Activated naive CD4-positive, alpha-beta T cell treated with anti-CD3 and anti-CD28 coated beads for 36 hours (primary cell): ENCODE results near the gene CALCOCO1. TPM values are rescaled to one million over a fixed set of nuclear protein-coding genes. Genes with fewer than 3 reads are reported as not detected.

Source experiments
- CTCF ChIA-PET: fragments of 350-600 bp; sonication (Branson Sonifier 250); formaldehyde crosslinking; loops from one replicate; lab custom pipeline; 2021; ENCODE audit warnings: antibody characterized with exemption; lab: Charles Lee
- DNase-seq: peaks from one replicate; pipeline ENCODE4 v3.0.0-alpha.2; 2020
- H3K27ac Mint-ChIP-seq: one replicate; pipeline ENCODE4 v1.8.0; 2021; ENCODE audit warnings: mild to moderate bottlenecking, mixed read lengths
- H3K27me3 Mint-ChIP-seq: one replicate; pipeline ENCODE4 v1.8.0; 2021; ENCODE audit warnings: low read depth, mixed read lengths
- H3K36me3 Mint-ChIP-seq: one replicate; pipeline ENCODE4 v1.8.0; 2021; ENCODE audit warnings: low read depth, mixed read lengths
- H3K4me1 Mint-ChIP-seq: one replicate; pipeline ENCODE4 v1.8.0; 2021; ENCODE audit warnings: low read depth, mixed read lengths
- H3K4me3 Mint-ChIP-seq: one replicate; pipeline ENCODE4 v1.8.0; 2021; ENCODE audit warnings: mild to moderate bottlenecking, moderate library complexity, mixed read lengths
- H3K9me3 Mint-ChIP-seq: one replicate; pipeline ENCODE4 v1.8.0; 2021; ENCODE audit warnings: mixed read lengths
- intact Hi-C: fragments of 100-400 bp; cut with micrococcal nuclease; formaldehyde crosslinking; loops from one replicate; pipeline ENCODE4 v1.15.1; 2023
- total RNA-seq, 2 experiments: library from RNA; stranded (reverse); gene quantifications; one replicate each; pipeline ENCODE4 v1.2.3, GENCODE V29; 2021

The CALCOCO1 gene
- total RNA-seq, 2 experiments from 2014 or later, result 8.1 to 8.3 TPM

DNA sequence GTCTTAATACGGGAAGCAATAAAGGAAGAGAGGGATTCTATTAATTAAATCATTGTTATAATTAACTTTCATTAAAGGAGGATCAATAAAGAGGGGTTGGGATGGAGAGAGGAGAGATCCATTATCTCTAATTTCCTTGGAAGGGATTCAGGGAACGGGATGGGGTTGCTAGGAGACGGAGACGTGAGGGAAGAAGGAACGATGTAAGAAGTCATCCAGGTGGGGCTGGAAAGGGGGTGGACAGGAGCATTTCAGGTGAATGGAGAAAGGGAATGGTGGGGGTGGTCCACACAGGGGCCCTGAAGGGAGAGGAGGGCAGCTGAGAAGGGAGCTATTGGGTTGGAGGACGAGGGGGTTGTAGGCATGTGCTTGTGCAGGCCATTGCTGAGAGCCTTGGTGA, 17.2 kb downstream of the CALCOCO1 start:
- intact Hi-C loops, result no loop called here
- H3K4me1 Mint-ChIP-seq, result no peaks in the 10 kb centered on the region
- H3K36me3 Mint-ChIP-seq, result no peaks in the 10 kb centered on the region
- H3K27me3 Mint-ChIP-seq, result peaks cover 13% of the 10 kb centered on the region
- no peak for DNase-seq
- no peaks in the 10 kb centered on the region for H3K9me3 Mint-ChIP-seq
- no peak overlapping the region for H3K27ac Mint-ChIP-seq
- H3K4me3 Mint-ChIP-seq, result no peak overlapping the region
- CTCF ChIA-PET, result interaction anchor here (1.8 to 9.4 kb wide), 2 partner anchors 8 to 34 kb away, joined by 5 to 236 read pairs; no protein-coding TSS in a partner anchor

GRCh38 chr12:53709671-53710070, 17.6 kb downstream of the CALCOCO1 start:
- no peaks in the 10 kb centered on the region for H3K9me3 Mint-ChIP-seq
- peaks cover 16% of the 10 kb centered on the region for H3K27me3 Mint-ChIP-seq
- intact Hi-C loops, result no loop called here
- DNase-seq, result no peak
- CTCF ChIA-PET, result interaction anchor here (1.8 to 9.4 kb wide), 2 partner anchors 8 to 35 kb away, joined by 5 to 236 read pairs; no protein-coding TSS in a partner anchor
- H3K27ac Mint-ChIP-seq, result no peak overlapping the region
- H3K4me3 Mint-ChIP-seq, result no peak overlapping the region
- H3K4me1 Mint-ChIP-seq, result no peaks in the 10 kb centered on the region
- H3K36me3 Mint-ChIP-seq, result no peaks in the 10 kb centered on the region

DNA sequence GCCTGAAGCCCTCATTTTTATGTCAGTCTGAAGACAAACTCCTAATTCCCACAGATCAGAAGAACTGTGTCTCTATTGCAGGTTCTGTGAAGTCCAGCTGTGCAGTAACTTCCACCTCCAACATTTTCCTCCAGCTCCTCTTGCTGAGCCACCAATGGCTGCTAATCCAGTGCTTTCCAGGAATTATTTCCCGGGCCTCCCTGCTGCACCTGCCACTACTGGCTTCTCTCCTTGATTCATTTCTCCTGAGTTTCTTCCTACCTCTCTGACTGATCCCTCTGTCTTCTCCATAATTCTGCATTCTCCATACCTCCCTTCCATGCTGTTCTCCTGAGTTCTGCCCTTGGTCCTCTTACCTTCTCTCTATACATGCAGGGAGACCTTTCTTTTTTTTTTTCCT, 21.2 kb downstream of the CALCOCO1 start:
- peaks cover 42% of the 10 kb centered on the region for H3K27me3 Mint-ChIP-seq
- CTCF ChIA-PET, result interaction anchor here (0.6 to 9.4 kb wide), 2 partner anchors 38 to 302 kb away, joined by 6 to 236 read pairs; no protein-coding TSS in a partner anchor
- no peaks in the 10 kb centered on the region for H3K36me3 Mint-ChIP-seq

GRCh38 chr12:53703756-53704155, 23.5 kb downstream of the CALCOCO1 start:
- H3K4me3 Mint-ChIP-seq, result no peak overlapping the region
- intact Hi-C loops, result no loop called here
- peaks cover 61% of the 10 kb centered on the region for H3K27me3 Mint-ChIP-seq
- H3K27ac Mint-ChIP-seq, result no peak overlapping the region
- H3K4me1 Mint-ChIP-seq, result peaks cover 2% of the 10 kb centered on the region
- no peaks in the 10 kb centered on the region for H3K9me3 Mint-ChIP-seq
- no peaks in the 10 kb centered on the region for H3K36me3 Mint-ChIP-seq
- DNase-seq, result no peak
- CTCF ChIA-PET, result interaction anchor here (0.6 to 9.4 kb wide), 5 partner anchors 24 to 434 kb away, joined by 3 to 236 read pairs (median 9); no protein-coding TSS in a partner anchor

More for the DNA sequence above, 21.2 kb downstream of the CALCOCO1 start:
- H3K9me3 Mint-ChIP-seq, result no peaks in the 10 kb centered on the region
- H3K4me1 Mint-ChIP-seq, result peaks cover 2% of the 10 kb centered on the region
- no peak overlapping the region for H3K4me3 Mint-ChIP-seq
- intact Hi-C loops, result no loop called here
- no peak overlapping the region for H3K27ac Mint-ChIP-seq
- DNase-seq, result no peak

DNA sequence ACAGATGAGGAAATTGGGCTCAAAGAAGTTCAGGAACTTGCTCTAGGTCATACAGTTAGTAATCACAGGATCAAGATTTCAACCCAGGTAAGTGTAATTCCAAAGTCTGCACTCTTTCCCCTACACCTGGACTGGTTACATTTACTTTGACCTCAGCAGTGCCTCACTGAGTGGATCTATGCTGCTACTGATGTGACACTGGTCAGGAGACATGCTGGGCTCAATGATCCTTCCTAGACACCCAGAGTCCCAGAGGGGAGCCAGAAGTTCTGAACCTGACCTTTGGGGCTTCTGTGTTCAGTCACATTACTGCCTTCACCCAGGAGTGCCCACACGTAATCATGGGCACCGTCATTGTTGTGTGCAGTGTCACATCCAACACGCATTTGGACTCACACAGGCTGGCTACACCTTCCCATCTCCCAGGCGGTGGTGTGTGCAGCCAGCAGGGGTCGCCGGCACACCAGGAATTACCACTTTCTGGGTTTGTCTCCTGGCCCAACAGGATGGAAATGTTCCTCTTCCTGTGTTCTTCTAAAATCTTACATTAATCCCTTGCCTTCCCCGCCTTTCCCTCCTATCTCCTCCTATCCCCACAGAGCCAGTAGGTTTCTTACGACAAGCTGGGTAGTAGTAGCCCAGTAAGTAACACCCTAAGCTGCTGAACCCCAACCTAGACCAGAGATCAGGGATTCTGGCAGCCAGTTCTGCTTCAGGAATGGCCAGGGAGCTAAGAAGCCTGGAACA, 25.6 kb downstream of the CALCOCO1 start:
- H3K27me3 Mint-ChIP-seq, result peaks cover 74% of the 10 kb centered on the region
- H3K27ac Mint-ChIP-seq, result no peak overlapping the region
- peak; percentile 86 for DNase-seq
- CTCF ChIA-PET, result interaction anchor here (0.6 to 9.4 kb wide), 23 partner anchors 9 to 184 kb away, joined by 3 to 236 read pairs (median 5); no protein-coding TSS in a partner anchor
- H3K4me1 Mint-ChIP-seq, result peaks cover 7% of the 10 kb centered on the region
- no peak overlapping the region for H3K4me3 Mint-ChIP-seq
- H3K36me3 Mint-ChIP-seq, result no peaks in the 10 kb centered on the region
- H3K9me3 Mint-ChIP-seq, result no peaks in the 10 kb centered on the region
- intact Hi-C loops, result loop anchor here (1.0 kb wide), 1 partner anchor 42 kb away; no protein-coding TSS in a partner anchor

- H3K4me1 Mint-ChIP-seq, result peaks cover 17% of the 10 kb centered on the region
- CTCF ChIA-PET, result interaction anchor here (0.8 to 4.4 kb wide), 6 partner anchors 13 to 57 kb away, joined by 3 to 141 read pairs (median 4); no protein-coding TSS in a partner anchor
- H3K36me3 Mint-ChIP-seq, result no peaks in the 10 kb centered on the region
- H3K27me3 Mint-ChIP-seq, result peaks cover 77% of the 10 kb centered on the region
- intact Hi-C loops, result no loop called here
- DNase-seq, result no peak
- no peak overlapping the region for H3K27ac Mint-ChIP-seq
- H3K4me3 Mint-ChIP-seq, result no peak overlapping the region
- no peaks in the 10 kb centered on the region for H3K9me3 Mint-ChIP-seq
These were observed 26.7 kb downstream of the CALCOCO1 start for GRCh38 chr12:53700567-53700966.

DNA sequence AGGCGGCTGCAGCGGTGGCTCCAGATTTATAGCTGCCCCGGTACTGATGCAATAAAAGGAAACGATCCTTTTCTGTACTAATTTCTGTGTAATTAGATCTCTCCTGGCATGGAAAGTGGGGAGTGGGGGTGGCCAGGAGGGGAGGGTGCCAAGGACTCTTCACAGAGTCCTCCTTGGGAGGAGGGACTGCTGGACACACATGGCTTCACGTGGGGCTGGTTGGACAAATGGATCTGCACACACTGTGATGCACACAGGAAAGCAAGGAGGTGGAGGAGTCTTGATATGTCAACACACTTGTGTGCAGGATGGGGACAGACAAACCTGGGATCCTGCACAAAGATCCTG, 27.6 kb downstream of the CALCOCO1 start:
- Mint-ChIP-seq H3K36me3 (no peaks in the 10 kb centered on the region), H3K4me1 (peaks cover 24% of the 10 kb centered on the region), H3K4me3 (no peak overlapping the region), H3K27ac (no peak overlapping the region), H3K27me3 (peaks cover 81% of the 10 kb centered on the region), H3K9me3 (no peaks in the 10 kb centered on the region)
- intact Hi-C loops, result loop anchor here (10.0 kb wide), 1 partner anchor 245 kb away; no protein-coding TSS in a partner anchor
- CTCF ChIA-PET, result interaction anchor here (0.9 to 4.4 kb wide), 7 partner anchors 9 to 156 kb away, joined by 3 to 141 read pairs (median 5); no protein-coding TSS in a partner anchor
- DNase-seq, result no peak

DNA sequence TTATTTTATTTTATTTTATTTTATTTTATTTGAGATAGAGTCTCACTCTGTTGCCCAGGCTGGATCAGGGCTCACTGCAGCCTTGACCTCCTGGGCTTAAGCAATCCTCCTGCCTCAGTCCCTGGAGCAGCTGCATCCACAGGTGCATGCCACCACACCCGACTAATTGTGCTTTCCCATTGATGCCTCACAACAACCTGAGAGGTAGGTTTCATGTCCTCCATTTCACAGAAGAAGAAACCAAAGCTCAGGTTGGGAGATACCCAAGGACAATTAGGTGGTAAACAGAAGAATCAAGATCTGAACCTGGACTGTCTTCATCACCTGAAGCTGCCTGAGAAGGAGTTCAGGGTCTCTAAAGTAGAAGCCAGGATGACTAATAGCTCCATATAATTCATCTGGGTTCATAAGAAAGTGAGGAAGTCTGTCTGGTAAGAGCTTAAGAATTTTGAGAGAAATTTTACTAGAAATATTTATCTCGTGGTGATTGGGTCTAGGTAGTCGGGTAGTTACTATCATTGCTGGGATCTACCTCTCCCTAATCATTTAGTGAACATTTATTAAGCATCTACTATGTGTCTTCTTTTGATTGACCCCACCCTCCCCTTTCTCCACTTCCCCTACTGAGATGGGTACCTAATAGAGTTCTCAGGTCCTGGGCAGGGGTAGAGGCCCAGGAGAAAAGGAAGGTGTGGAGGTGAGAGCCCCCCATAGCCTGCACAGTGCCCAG, 28.1 kb downstream of the CALCOCO1 start:
- DNase-seq, result no peak
- H3K27me3 Mint-ChIP-seq, result peaks cover 83% of the 10 kb centered on the region
- no peaks in the 10 kb centered on the region for H3K9me3 Mint-ChIP-seq
- H3K4me3 Mint-ChIP-seq, result no peak overlapping the region
- peaks cover 29% of the 10 kb centered on the region for H3K4me1 Mint-ChIP-seq
- H3K27ac Mint-ChIP-seq, result no peak overlapping the region
- intact Hi-C loops, result loop anchor here (10.0 kb wide), 1 partner anchor 246 kb away; no protein-coding TSS in a partner anchor
- H3K36me3 Mint-ChIP-seq, result no peaks in the 10 kb centered on the region
- CTCF ChIA-PET, result interaction anchor here (0.5 to 4.4 kb wide), 8 partner anchors 8 to 156 kb away, joined by 3 to 141 read pairs (median 4); no protein-coding TSS in a partner anchor

DNA sequence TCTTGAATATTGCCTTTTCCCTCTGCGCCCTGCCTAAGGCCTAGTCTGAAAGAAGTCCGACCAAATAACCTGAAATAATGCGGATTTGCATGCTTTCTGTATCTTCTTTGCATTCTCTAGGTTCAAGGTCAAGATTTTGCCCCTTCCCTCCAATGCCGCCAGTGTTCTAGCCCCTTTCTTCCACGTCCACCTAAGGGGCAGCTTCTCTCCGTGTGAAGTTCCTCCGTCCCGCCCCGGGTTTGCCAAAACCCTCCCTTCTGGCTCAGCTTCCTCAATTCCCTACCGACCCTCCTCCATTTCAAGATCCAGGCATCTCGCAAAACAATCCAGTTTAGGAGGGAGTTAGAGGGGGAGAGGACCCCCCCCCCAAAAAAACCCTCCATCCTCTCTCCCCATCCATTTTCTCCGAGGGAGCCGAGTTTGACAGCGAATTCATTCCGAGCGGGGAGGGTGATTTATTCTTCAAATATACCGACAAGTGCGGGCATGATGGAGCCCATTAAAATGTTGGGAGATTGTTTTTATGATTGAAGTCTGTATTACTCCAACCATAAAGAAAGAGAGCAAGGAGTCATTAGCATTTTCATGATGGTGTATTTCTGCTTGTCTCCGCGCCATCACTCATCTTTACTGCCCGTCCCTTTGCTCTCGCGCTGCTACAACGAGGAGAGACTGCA, 30.5 kb downstream of the CALCOCO1 start:
- no peak overlapping the region for H3K27ac Mint-ChIP-seq
- H3K9me3 Mint-ChIP-seq, result no peaks in the 10 kb centered on the region
- peaks cover 77% of the 10 kb centered on the region for H3K27me3 Mint-ChIP-seq
- CTCF ChIA-PET, result interaction anchor here (0.6 to 4.4 kb wide), 3 partner anchors 19 to 50 kb away, joined by 3 to 141 read pairs (median 4); no protein-coding TSS in a partner anchor
- no peak for DNase-seq
- peaks cover 26% of the 10 kb centered on the region for H3K4me1 Mint-ChIP-seq
- H3K36me3 Mint-ChIP-seq, result no peaks in the 10 kb centered on the region
- intact Hi-C loops, result loop anchor here (10.0 kb wide), 1 partner anchor 248 kb away; no protein-coding TSS in a partner anchor
- H3K4me3 Mint-ChIP-seq, result peak overlapping the region; percentile 16

GRCh38 chr12:53696285-53696654, 31.0 kb downstream of the CALCOCO1 start:
- Mint-ChIP-seq H3K36me3 (no peaks in the 10 kb centered on the region), H3K27ac (no peak overlapping the region), H3K27me3 (peaks cover 72% of the 10 kb centered on the region), H3K9me3 (peaks cover 3% of the 10 kb centered on the region), H3K4me3 (no peak overlapping the region), H3K4me1 (peaks cover 26% of the 10 kb centered on the region)
- intact Hi-C loops, result loop anchor here (10.0 kb wide), 1 partner anchor 249 kb away; no protein-coding TSS in a partner anchor
- DNase-seq, result peak; percentile 12
- CTCF ChIA-PET, result interaction anchor here (0.6 to 2.3 kb wide), 2 partner anchors 51 to 61 kb away, joined by 4 to 9 read pairs; no protein-coding TSS in a partner anchor
